OCI-LY7 (cell line): ENCODE results near the gene PARP16. TPM values are rescaled to one million over a fixed set of nuclear protein-coding genes. Genes with fewer than 3 reads are reported as not detected.

Experiments
- BruUV-seq: library from RNA; stranded (reverse); fragments of 400-500 nt; replicated peaks from 2 replicates; lab custom pipeline; 2021; lab: Mats Ljungman, UMichigan
- CTCF ChIA-PET: fragments of 300-600 bp; sonication (Branson Sonifier 250); formaldehyde crosslinking; loops from one replicate; lab custom pipeline; 2022; ENCODE audit warnings: antibody characterized with exemption; ENCODE audit not compliant: unreplicated experiment; lab: Charles Lee
- POLR2A ChIA-PET: fragments of 300-600 bp; sonication (Branson Sonifier 250); formaldehyde crosslinking; loops from one replicate; lab custom pipeline; 2022; ENCODE audit warnings: antibody characterized with exemption; lab: Charles Lee
- DNase-seq: peaks from one replicate; pipeline ENCODE4 v3.0.0-alpha.2; 2015; ENCODE audit warnings: low spot score
- H2AFZ ChIP-seq: fragments of 200-600 bp; sonication (generic), shearing (Covaris generic); 2 replicates; pipeline ENCODE4 v1.6.1; 2014; ENCODE audit warnings: mild to moderate bottlenecking, antibody characterized with exemption, low read length, moderate library complexity
- H3K27ac ChIP-seq: fragments of 200-600 bp; sonication (generic); 2 replicates; pipeline ENCODE4 v1.5.1; 2014; ENCODE audit warnings: mixed run types, low read depth, mild to moderate bottlenecking, moderate library complexity, low read length, inconsistent platforms; ENCODE audit not compliant: poor library complexity, severe bottlenecking
- H3K36me3 ChIP-seq: fragments of 200-600 bp; sonication (generic); 2 replicates; pipeline ENCODE4 v1.6.1; 2014; ENCODE audit warnings: mild to moderate bottlenecking, antibody characterized with exemption, low read length, moderate library complexity, mixed read lengths; ENCODE audit not compliant: insufficient read depth
- H3K4me1 ChIP-seq: fragments of 200-600 bp; sonication (generic); 2 replicates; pipeline ENCODE4 v1.5.1; 2014; ENCODE audit warnings: mild to moderate bottlenecking, low read length; ENCODE audit not compliant: insufficient read depth, poor library complexity, severe bottlenecking
- H3K4me2 ChIP-seq: fragments of 200-600 bp; sonication (generic); 2 replicates; pipeline ENCODE4 v1.6.1; 2014; ENCODE audit warnings: mild to moderate bottlenecking, low read length
- H3K4me3 ChIP-seq: fragments of 200-600 bp; sonication (generic); 2 replicates; pipeline ENCODE4 v1.5.1; 2014; ENCODE audit warnings: mild to moderate bottlenecking, low read depth, low read length; ENCODE audit not compliant: poor library complexity, severe bottlenecking
- H3K79me2 ChIP-seq: fragments of 200-600 bp; sonication (generic); 2 replicates; pipeline ENCODE4 v1.6.1; 2016; ENCODE audit warnings: low read depth, mild to moderate bottlenecking, low read length, moderate library complexity, mixed read lengths; ENCODE audit not compliant: insufficient read depth
- H3K9me2 ChIP-seq: fragments of 200-600 bp; sonication (generic); 2 replicates; pipeline ENCODE4 v1.6.1; 2016; ENCODE audit warnings: mild to moderate bottlenecking, low read length, mixed read lengths; ENCODE audit not compliant: insufficient read depth
- H3K9me3 ChIP-seq: fragments of 200-600 bp; sonication (generic); 2 replicates; pipeline ENCODE4 v1.6.1; 2014; ENCODE audit warnings: mild to moderate bottlenecking, mixed run types, low read length, mixed read lengths
- H4K20me1 ChIP-seq: fragments of 200-600 bp; sonication (generic); 2 replicates; pipeline ENCODE4 v1.6.1; 2014; ENCODE audit warnings: mild to moderate bottlenecking, antibody characterized with exemption, low read length, moderate library complexity, mixed read lengths; ENCODE audit not compliant: insufficient read depth
- CTCF ChIP-seq: fragments of 200-600 bp; sonication (generic); conservative IDR thresholded peaks from 2 replicates; pipeline ENCODE4 v1.5.1; 2014; ENCODE audit warnings: mild to moderate bottlenecking, antibody characterized with exemption, low read length, moderate library complexity, mixed read lengths
- EZH2phosphoT487 ChIP-seq: fragments of 200-600 bp; sonication (generic); IDR thresholded peaks from 2 replicates; pipeline ENCODE4 v1.6.1; 2018; ENCODE audit warnings: low read depth, borderline replicate concordance, mild to moderate bottlenecking, mixed run types, antibody characterized with exemption, low read length, moderate library complexity, mixed read lengths
- intact Hi-C: fragments of 100-400 bp; cut with micrococcal nuclease; formaldehyde crosslinking; loops from one replicate; pipeline ENCODE4 v1.10.0; 2022; ENCODE audit not compliant: unreplicated experiment
- total RNA-seq, 2 experiments: library from RNA; depleted of rRNA in 1 of 2; stranded (reverse); fragments of >200 nt in 1 of 2; shearing (Covaris generic) in 1 of 2; gene quantifications; 2 replicates each; pipeline ENCODE4 v1.2.3, GENCODE V29; 2014 to 2022

The PARP16 gene
- total RNA-seq, 2 experiments from 2014 or later = 21.2 to 24.9 TPM

GRCh38 chr15:65304381-65305149 lies 17.9 kb upstream of the PARP16 start, which contains the start of gene RNU5B-1:
Gene RNU5B-1, plus strand, starts transcription at chr15:65304677.
- intact Hi-C loops = loop anchor here (1.0 to 2.0 kb wide), 4 partner anchors 8 to 272 kb away; partner anchors contain the start of genes CLPX, PDCD7 and RNU5A-1
- peak; percentile 99 for TF ChIP-seq CTCF
- TF ChIP-seq EZH2phosphoT487 = no peak
- CTCF ChIA-PET = no interaction called here
- DNase-seq = peak; percentile 96
- Histone ChIP-seq H3K79me2 (no peaks in the 10 kb centered on the region), H3K4me2 (peak within 1 kb of the TSS; percentile 94), H3K9me2 (no peaks in the 10 kb centered on the region), H2AFZ (peak within 1 kb of the TSS; percentile 99), H3K4me1 (peaks cover 24% of the 10 kb centered on the region), H3K27ac (peak within 1 kb of the TSS; percentile 91), H3K4me3 (peak within 1 kb of the TSS; percentile 69), H3K9me3 (no peaks in the 10 kb centered on the region), H4K20me1 (no peaks in the 10 kb centered on the region), H3K36me3 (no peaks in the 10 kb centered on the region)
- POLR2A ChIA-PET = interaction anchor here (0.5 to 2.2 kb wide), 13 partner anchors 8 to 411 kb away, joined by 3 to 29 read pairs (median 5); partner anchors contain the start of genes CLPX, PARP16 and RNU5A-1
- TSS peak; percentile 99 for BruUV-seq

GRCh38 chr15:65303687-65304380 lies 17.2 kb upstream of the PARP16 start:
- DNase-seq = peak; percentile 44
- peaks cover 24% of the 10 kb centered on the region for H3K4me1 ChIP-seq
- H3K9me3 ChIP-seq = no peaks in the 10 kb centered on the region
- intact Hi-C loops = loop anchor here (1.0 to 2.0 kb wide), 4 partner anchors 8 to 271 kb away; partner anchors contain the start of genes CLPX, PDCD7 and RNU5A-1
- no peaks in the 10 kb centered on the region for H3K9me2 ChIP-seq
- no peaks in the 10 kb centered on the region for H3K79me2 ChIP-seq
- H3K4me3 ChIP-seq = peak overlapping the region; percentile 69
- peak overlapping the region; percentile 91 for H3K27ac ChIP-seq
- BruUV-seq = TSS peak; percentile 90
- H3K36me3 ChIP-seq = no peaks in the 10 kb centered on the region
- peak overlapping the region; percentile 99 for H2AFZ ChIP-seq
- TF ChIP-seq CTCF (no peak), EZH2phosphoT487 (no peak)
- CTCF ChIA-PET = interaction anchor here (0.5 kb wide), 1 partner anchor 272 kb away, joined by 3 read pairs; no protein-coding TSS in a partner anchor
- peak overlapping the region; percentile 94 for H3K4me2 ChIP-seq
- no peaks in the 10 kb centered on the region for H4K20me1 ChIP-seq
- POLR2A ChIA-PET = interaction anchor here (1.0 to 2.2 kb wide), 5 partner anchors 9 to 270 kb away, joined by 5 to 29 read pairs (median 8); partner anchors contain the start of genes CLPX, PARP16 and RNU5A-1
